ENCODE data around the gene MAFG.

- TF ChIP-seq YY1 (IDR thresholded peaks at IDR 0.05; ENCODE audit: insufficient read depth, insufficient read length) = no peak
- no peak for TF ChIP-seq ZNF274 (IDR thresholded peaks at IDR 0.05; ENCODE audit: low read depth, low read length)
- no peak for TF ChIP-seq SUZ12 (IDR thresholded peaks at IDR 0.05; ENCODE audit: extremely low read depth, insufficient read depth, insufficient read length)
Measured at GRCh38 chr17:81934850-81935708, 7.5 kb upstream of the MAFG start.

Measured in NT2/D1 (cell line).